ENCODE data around the gene SRPRB. TPM values are rescaled to one million over a fixed set of nuclear protein-coding genes. Genes with fewer than 3 reads are reported as not detected.
A peak's percentile ranks its signal among the peaks of the same experiment; 100 is the strongest.

Gene SRPRB
- total RNA-seq, 1 experiment from 2014 or later: 43.4 TPM

DNA sequence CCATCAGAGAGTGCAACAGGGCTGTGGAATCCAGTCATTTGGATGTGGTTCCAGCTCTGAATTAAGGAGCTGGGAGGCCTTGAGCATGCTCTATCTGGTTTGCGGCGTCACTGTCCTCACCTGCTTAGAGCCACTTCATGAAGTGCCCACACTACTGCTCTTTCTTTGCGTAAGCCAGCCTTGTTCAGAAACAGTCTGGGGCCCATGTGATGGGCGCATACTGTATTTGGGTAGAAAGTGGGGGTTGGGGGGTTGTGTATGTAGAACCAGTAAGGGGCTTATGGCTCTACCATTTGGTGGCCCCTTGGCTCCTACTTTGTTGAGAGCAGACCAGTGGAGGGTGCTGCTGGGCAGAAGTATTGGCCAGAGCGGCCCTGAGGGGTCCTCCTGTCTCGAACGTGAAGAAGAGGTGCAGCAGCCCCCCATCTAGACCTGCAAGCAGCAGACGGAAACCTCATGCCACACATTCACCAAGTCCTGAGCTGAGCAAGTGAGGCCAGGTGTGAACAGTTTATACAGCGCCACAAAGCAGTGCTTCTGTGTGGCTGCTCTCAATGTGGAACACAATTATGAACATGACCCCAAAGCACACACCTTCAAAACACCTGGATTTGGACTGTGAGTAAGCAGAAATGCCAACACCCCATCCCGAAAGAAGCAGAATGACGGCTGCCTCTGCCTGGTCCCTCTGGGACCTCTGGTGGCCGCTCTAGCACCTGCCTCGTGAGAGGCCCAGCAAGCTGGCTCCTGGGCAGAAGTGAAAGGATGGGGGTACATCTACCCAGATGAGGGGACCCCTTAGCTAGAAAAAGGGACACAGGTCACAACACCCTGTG, 26.6 kb downstream of the SRPRB start:
- BruUV-seq (replicated peaks): no TSS peak
- ATAC-seq: no peak

DNA sequence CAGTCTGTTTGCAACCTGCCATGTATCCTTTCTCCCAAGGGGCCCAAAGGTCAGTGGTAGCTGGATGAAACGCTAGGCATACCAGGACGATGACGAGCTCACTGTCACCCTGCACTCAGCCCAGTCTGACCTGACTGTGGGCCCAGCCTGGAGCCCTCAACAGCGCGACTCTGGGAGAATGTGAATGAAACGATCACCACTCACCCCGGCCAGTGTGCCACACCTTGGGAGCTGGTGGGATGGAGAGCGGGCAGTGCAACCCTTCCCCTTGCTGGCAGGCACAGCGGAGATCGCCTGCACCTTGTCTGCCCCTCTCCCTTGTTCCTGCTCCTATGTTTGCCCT, 27.2 kb downstream of the SRPRB start:
- POLR2A ChIA-PET (ENCODE audit: unreplicated experiment): no interaction called here

More for the DNA sequence above, 26.6 kb downstream of the SRPRB start:
- ChIA-PET POLR2A (ENCODE audit: unreplicated experiment) (no interaction called here), CTCF (interaction anchor here (1.0 kb wide), 1 partner anchor 14 kb away, joined by 3 read pairs; no protein-coding TSS in a partner anchor)
- Histone ChIP-seq H3K79me2 (ENCODE audit: low read length) (no peaks in the 10 kb centered on the region), H3K27me3 (ENCODE audit: low read length) (no peaks in the 10 kb centered on the region), H3K9ac (ENCODE audit: low read length) (no peak overlapping the region), H3K36me3 (ENCODE audit: low read depth, low read length) (no peaks in the 10 kb centered on the region), H3K9me2 (replicated peaks; ENCODE audit: low read length) (no peaks in the 10 kb centered on the region), H3K4me3 (ENCODE audit: low read length) (no peak overlapping the region), H3K4me1 (ENCODE audit: insufficient read depth, low read length) (no peaks in the 10 kb centered on the region), H3F3A (ENCODE audit: low read length, unreplicated experiment) (no peaks in the 10 kb centered on the region), H3K9me3 (ENCODE audit: low read length) (no peaks in the 10 kb centered on the region), H3K27ac (ENCODE audit: low read length) (no peak overlapping the region), H3K4me2 (ENCODE audit: low read length) (no peak overlapping the region), H2AFZ (ENCODE audit: low read length) (no peak overlapping the region), H4K20me1 (ENCODE audit: low read length) (no peaks in the 10 kb centered on the region)
- intact Hi-C loops (cut with micrococcal nuclease): no loop called here
- TF ChIP-seq, protein P1, sequence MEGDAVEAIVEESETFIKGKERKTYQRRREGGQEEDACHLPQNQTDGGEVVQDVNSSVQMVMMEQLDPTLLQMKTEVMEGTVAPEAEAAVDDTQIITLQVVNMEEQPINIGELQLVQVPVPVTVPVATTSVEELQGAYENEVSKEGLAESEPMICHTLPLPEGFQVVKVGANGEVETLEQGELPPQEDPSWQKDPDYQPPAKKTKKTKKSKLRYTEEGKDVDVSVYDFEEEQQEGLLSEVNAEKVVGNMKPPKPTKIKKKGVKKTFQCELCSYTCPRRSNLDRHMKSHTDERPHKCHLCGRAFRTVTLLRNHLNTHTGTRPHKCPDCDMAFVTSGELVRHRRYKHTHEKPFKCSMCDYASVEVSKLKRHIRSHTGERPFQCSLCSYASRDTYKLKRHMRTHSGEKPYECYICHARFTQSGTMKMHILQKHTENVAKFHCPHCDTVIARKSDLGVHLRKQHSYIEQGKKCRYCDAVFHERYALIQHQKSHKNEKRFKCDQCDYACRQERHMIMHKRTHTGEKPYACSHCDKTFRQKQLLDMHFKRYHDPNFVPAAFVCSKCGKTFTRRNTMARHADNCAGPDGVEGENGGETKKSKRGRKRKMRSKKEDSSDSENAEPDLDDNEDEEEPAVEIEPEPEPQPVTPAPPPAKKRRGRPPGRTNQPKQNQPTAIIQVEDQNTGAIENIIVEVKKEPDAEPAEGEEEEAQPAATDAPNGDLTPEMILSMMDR (conservative IDR thresholded peaks at IDR 0.05; ENCODE audit: low read depth, low read length): peak; percentile 18; the same call in 1 of the 2 replicates
- no peak for TF ChIP-seq EZH2phosphoT487 (IDR thresholded peaks at IDR 0.05; ENCODE audit: borderline replicate concordance, low read length)
- no peak for DNase-seq

DNA sequence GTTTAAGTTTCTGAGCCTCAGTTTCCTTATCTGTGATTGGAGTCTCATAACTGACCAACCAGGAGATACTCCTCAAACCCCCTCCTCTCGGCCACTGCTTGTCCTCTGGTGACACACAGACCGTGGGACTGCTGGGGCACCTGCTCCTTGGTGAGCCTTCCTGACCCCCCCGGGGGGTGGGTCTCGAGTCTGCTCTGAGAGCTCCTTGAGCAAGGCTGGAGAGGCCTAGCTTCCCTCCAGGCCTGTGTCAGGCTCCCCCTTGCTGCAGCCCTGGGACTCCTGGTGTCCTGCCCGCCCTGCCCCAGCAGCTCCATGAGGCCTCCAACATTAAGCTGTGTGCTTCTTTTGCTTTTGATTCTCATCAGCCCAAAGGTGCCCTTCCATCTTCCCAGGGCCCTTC, 27.7 kb downstream of the SRPRB start:
- TF ChIP-seq, protein P1 (conservative IDR thresholded peaks at IDR 0.05; ENCODE audit: low read depth, low read length): no peak
- TF ChIP-seq EZH2phosphoT487 (IDR thresholded peaks at IDR 0.05; ENCODE audit: borderline replicate concordance, low read length) (no peak), EZH2 (IDR thresholded peaks at IDR 0.05; ENCODE audit: low read length, unreplicated experiment) (no peak)
- no peaks in the 10 kb centered on the region for H3K4me1 ChIP-seq (ENCODE audit: insufficient read depth, low read length)
- H3K4me2 ChIP-seq (ENCODE audit: low read length): no peak overlapping the region
- no peaks in the 10 kb centered on the region for H3F3A ChIP-seq (ENCODE audit: low read length, unreplicated experiment)
- H3K4me3 ChIP-seq (ENCODE audit: low read length): no peak overlapping the region
- no peaks in the 10 kb centered on the region for H3K36me3 ChIP-seq (ENCODE audit: low read depth, low read length)
- H3K9me3 ChIP-seq (ENCODE audit: low read length): no peaks in the 10 kb centered on the region
- no peaks in the 10 kb centered on the region for H4K20me1 ChIP-seq (ENCODE audit: low read length)
- no peak overlapping the region for H2AFZ ChIP-seq (ENCODE audit: low read length)
- ATAC-seq: no peak
- H3K27me3 ChIP-seq (ENCODE audit: low read length): no peaks in the 10 kb centered on the region
- no TSS peak for BruUV-seq (replicated peaks)
- CTCF ChIA-PET: interaction anchor here (0.5 to 1.0 kb wide), 2 partner anchors 15 to 249 kb away, joined by 3 read pairs; no protein-coding TSS in a partner anchor
- H3K9ac ChIP-seq (ENCODE audit: low read length): no peak overlapping the region
- no peak for DNase-seq
- intact Hi-C loops (cut with micrococcal nuclease): no loop called here
- no peaks in the 10 kb centered on the region for H3K9me2 ChIP-seq (replicated peaks; ENCODE audit: low read length)
- POLR2A ChIA-PET (ENCODE audit: unreplicated experiment): no interaction called here
- no peak overlapping the region for H3K27ac ChIP-seq (ENCODE audit: low read length)
- no peaks in the 10 kb centered on the region for H3K79me2 ChIP-seq (ENCODE audit: low read length)

More for the DNA sequence above, 27.2 kb downstream of the SRPRB start:
- no peak overlapping the region for H3K4me3 ChIP-seq (ENCODE audit: low read length)
- no peak overlapping the region for H3K9ac ChIP-seq (ENCODE audit: low read length)
- no peaks in the 10 kb centered on the region for H3K79me2 ChIP-seq (ENCODE audit: low read length)
- no peak overlapping the region for H3K27ac ChIP-seq (ENCODE audit: low read length)
- TF ChIP-seq EZH2 (IDR thresholded peaks at IDR 0.05; ENCODE audit: low read length, unreplicated experiment) (no peak), EZH2phosphoT487 (IDR thresholded peaks at IDR 0.05; ENCODE audit: borderline replicate concordance, low read length) (no peak)
- TF ChIP-seq, protein P1 (conservative IDR thresholded peaks at IDR 0.05; ENCODE audit: low read depth, low read length): no peak
- CTCF ChIA-PET: interaction anchor here (0.5 to 1.0 kb wide), 2 partner anchors 14 to 248 kb away, joined by 3 read pairs; no protein-coding TSS in a partner anchor
- no peaks in the 10 kb centered on the region for H3K4me1 ChIP-seq (ENCODE audit: insufficient read depth, low read length)
- no peaks in the 10 kb centered on the region for H4K20me1 ChIP-seq (ENCODE audit: low read length)
- no peaks in the 10 kb centered on the region for H3K27me3 ChIP-seq (ENCODE audit: low read length)
- H3K4me2 ChIP-seq (ENCODE audit: low read length): no peak overlapping the region
- no peak overlapping the region for H2AFZ ChIP-seq (ENCODE audit: low read length)
- intact Hi-C loops (cut with micrococcal nuclease): no loop called here
- no peaks in the 10 kb centered on the region for H3F3A ChIP-seq (ENCODE audit: low read length, unreplicated experiment)
- no peaks in the 10 kb centered on the region for H3K9me2 ChIP-seq (replicated peaks; ENCODE audit: low read length)
- DNase-seq: no peak
- no peaks in the 10 kb centered on the region for H3K9me3 ChIP-seq (ENCODE audit: low read length)
- no peak for ATAC-seq
- no TSS peak for BruUV-seq (replicated peaks)
- H3K36me3 ChIP-seq (ENCODE audit: low read depth, low read length): no peaks in the 10 kb centered on the region

Data from PC-3 (cell line).